ENCODE data around the gene SORCS2. TPM values are rescaled to one million over a fixed set of nuclear protein-coding genes. Genes with fewer than 3 reads are reported as not detected.

SORCS2 gene
- total RNA-seq, 1 experiment from 2014 or later: 0.15 TPM

DNA sequence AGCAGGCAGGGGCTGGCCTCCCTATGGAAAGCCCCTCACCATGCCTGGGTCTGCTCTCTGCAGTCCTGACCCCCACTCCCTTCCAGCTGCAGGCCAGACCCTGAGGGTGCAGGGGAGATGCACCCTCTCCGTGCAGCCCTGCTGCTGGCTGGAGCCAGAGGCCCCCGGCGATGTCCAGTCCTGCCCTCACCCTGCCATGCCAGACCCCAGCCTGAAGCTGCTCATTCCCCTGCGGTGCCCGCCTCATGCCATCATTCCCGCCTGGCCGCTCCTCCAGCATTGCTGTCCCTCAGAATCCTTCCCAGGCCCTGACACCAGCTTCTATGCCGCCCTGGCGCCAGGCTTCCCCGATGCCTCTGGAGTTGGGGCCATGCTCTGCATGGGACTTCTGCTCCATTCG, 72.4 kb downstream of the SORCS2 start:
- no peak overlapping the region for H3K27ac ChIP-seq (ENCODE audit: low read length)
- BruUV-seq (replicated peaks): no TSS peak
- ChIA-PET POLR2A (no interaction called here), CTCF (no interaction called here)
- ATAC-seq: no peak
- intact Hi-C loops (cut with micrococcal nuclease; ENCODE audit: unreplicated experiment) (no loop called here), in situ Hi-C loops (cut with HindIII; ENCODE audit: low pct_unique_long_range_greater_than_20kb, low sequenced_read_pairs) (no loop called here)
- H3K36me3 ChIP-seq (ENCODE audit: control insufficient read depth, insufficient read depth, low read length): no peaks in the 10 kb centered on the region
- H3K4me1 ChIP-seq (ENCODE audit: control insufficient read depth, insufficient read depth, low read length): 0 out of 2 replicates have a peak, but pooled peaks cover 3% of the 10 kb centered on the region
- no peaks in the 10 kb centered on the region for H3K9me3 ChIP-seq (ENCODE audit: control insufficient read depth, insufficient read depth, low read depth, low read length)
- DNase-seq (ENCODE audit: low read depth, low spot score): no peak
- no peaks in the 10 kb centered on the region for H3K27me3 ChIP-seq (ENCODE audit: control insufficient read depth, insufficient read depth, low read length)
- TF ChIP-seq POLR2AphosphoS5 (IDR thresholded peaks at IDR 0.05; ENCODE audit: low read depth, low read length): no peak
- no peak for TF ChIP-seq SIN3A (IDR thresholded peaks at IDR 0.05; ENCODE audit: borderline replicate concordance, insufficient read depth, low read depth, low read length)
- TF ChIP-seq, protein P1, sequence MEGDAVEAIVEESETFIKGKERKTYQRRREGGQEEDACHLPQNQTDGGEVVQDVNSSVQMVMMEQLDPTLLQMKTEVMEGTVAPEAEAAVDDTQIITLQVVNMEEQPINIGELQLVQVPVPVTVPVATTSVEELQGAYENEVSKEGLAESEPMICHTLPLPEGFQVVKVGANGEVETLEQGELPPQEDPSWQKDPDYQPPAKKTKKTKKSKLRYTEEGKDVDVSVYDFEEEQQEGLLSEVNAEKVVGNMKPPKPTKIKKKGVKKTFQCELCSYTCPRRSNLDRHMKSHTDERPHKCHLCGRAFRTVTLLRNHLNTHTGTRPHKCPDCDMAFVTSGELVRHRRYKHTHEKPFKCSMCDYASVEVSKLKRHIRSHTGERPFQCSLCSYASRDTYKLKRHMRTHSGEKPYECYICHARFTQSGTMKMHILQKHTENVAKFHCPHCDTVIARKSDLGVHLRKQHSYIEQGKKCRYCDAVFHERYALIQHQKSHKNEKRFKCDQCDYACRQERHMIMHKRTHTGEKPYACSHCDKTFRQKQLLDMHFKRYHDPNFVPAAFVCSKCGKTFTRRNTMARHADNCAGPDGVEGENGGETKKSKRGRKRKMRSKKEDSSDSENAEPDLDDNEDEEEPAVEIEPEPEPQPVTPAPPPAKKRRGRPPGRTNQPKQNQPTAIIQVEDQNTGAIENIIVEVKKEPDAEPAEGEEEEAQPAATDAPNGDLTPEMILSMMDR (IDR thresholded peaks at IDR 0.05): no peak
- TF ChIP-seq, protein P2, sequence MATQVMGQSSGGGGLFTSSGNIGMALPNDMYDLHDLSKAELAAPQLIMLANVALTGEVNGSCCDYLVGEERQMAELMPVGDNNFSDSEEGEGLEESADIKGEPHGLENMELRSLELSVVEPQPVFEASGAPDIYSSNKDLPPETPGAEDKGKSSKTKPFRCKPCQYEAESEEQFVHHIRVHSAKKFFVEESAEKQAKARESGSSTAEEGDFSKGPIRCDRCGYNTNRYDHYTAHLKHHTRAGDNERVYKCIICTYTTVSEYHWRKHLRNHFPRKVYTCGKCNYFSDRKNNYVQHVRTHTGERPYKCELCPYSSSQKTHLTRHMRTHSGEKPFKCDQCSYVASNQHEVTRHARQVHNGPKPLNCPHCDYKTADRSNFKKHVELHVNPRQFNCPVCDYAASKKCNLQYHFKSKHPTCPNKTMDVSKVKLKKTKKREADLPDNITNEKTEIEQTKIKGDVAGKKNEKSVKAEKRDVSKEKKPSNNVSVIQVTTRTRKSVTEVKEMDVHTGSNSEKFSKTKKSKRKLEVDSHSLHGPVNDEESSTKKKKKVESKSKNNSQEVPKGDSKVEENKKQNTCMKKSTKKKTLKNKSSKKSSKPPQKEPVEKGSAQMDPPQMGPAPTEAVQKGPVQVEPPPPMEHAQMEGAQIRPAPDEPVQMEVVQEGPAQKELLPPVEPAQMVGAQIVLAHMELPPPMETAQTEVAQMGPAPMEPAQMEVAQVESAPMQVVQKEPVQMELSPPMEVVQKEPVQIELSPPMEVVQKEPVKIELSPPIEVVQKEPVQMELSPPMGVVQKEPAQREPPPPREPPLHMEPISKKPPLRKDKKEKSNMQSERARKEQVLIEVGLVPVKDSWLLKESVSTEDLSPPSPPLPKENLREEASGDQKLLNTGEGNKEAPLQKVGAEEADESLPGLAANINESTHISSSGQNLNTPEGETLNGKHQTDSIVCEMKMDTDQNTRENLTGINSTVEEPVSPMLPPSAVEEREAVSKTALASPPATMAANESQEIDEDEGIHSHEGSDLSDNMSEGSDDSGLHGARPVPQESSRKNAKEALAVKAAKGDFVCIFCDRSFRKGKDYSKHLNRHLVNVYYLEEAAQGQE (IDR thresholded peaks at IDR 0.05; ENCODE audit: insufficient read depth in 1 of 2, low read depth in 2 of 2, low read length in 1 of 2): no peak
- TF ChIP-seq TCF7L2 (IDR thresholded peaks at IDR 0.05; ENCODE audit: low read depth, low read length): no peak
- no peak overlapping the region for H3K4me3 ChIP-seq (ENCODE audit: low read depth in 2 of 2, low read length in 2 of 2)

DNA sequence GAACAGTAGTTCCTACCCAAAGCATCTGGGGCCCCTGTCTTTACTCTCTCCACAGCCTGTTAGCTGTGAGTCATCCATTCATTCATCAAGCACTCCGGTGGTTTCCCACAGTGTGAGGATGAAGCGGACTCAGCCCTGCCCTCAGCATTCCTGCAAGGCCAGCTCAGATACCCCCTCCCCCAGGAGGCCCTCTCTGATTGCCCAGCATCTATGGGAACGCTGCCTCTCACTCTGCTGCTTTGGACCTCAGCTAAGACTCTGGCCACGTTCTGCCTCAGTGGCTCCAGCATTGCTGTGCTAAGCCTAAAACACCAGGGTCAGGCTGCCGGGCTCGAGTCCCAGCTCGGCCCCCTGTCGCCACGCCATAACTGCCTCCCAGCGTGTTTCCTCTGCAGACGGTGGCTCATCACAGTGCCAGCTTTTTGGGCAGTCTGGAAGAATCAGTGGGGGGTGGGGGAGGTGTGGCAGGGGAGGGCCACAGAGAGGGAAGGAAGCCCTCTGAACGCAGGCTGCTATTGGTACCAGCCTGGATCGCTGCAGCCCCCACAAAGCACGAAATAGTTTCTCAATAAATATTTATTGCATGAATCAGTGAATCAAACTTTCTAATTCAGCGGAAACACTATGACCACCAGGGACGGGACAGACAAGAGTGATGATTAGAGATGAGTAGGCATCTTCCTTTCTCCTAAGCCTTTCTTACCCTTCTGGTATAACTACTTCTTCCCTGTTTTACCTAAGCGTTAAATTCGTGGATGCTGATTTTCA, 74.4 kb downstream of the SORCS2 start:
- TF ChIP-seq TCF7L2 (IDR thresholded peaks at IDR 0.05; ENCODE audit: low read depth, low read length): no peak
- TF ChIP-seq, protein P2 (IDR thresholded peaks at IDR 0.05; ENCODE audit: insufficient read depth in 1 of 2, low read depth in 2 of 2, low read length in 1 of 2): no peak
- TF ChIP-seq SIN3A (IDR thresholded peaks at IDR 0.05; ENCODE audit: borderline replicate concordance, insufficient read depth, low read depth, low read length): no peak
- TF ChIP-seq, protein P1 (IDR thresholded peaks at IDR 0.05): no peak
- TF ChIP-seq POLR2AphosphoS5 (IDR thresholded peaks at IDR 0.05; ENCODE audit: low read depth, low read length): no peak
- Histone ChIP-seq H3K9me3 (ENCODE audit: control insufficient read depth, insufficient read depth, low read depth, low read length) (no peaks in the 10 kb centered on the region), H3K4me1 (ENCODE audit: control insufficient read depth, insufficient read depth, low read length) (0 out of 2 replicates have a peak, but pooled peaks cover 3% of the 10 kb centered on the region), H3K4me3 (ENCODE audit: low read depth in 2 of 2, low read length in 2 of 2) (no peak overlapping the region), H3K27ac (ENCODE audit: low read length) (no peak overlapping the region), H3K27me3 (ENCODE audit: control insufficient read depth, insufficient read depth, low read length) (no peaks in the 10 kb centered on the region), H3K36me3 (ENCODE audit: control insufficient read depth, insufficient read depth, low read length) (no peaks in the 10 kb centered on the region)
- DNase-seq (ENCODE audit: low read depth, low spot score): no peak
- ChIA-PET CTCF (no interaction called here), POLR2A (no interaction called here)
- no TSS peak for BruUV-seq (replicated peaks)
- in situ Hi-C loops (cut with HindIII; ENCODE audit: low pct_unique_long_range_greater_than_20kb, low sequenced_read_pairs) (no loop called here), intact Hi-C loops (cut with micrococcal nuclease; ENCODE audit: unreplicated experiment) (no loop called here)
- ATAC-seq: peak; percentile 88

Measured in Panc1 (cell line).